HG03457 (cell line): ENCODE results near the gene SUPT3H.

Source experiments
- ATAC-seq: cut with Tn5 transposase; IDR thresholded peaks from one replicate; pipeline ENCODE4 v1.9.1; 2021; ENCODE audit warnings: moderate number of reproducible peaks; ENCODE audit not compliant: unreplicated experiment

Gene SUPT3H

DNA sequence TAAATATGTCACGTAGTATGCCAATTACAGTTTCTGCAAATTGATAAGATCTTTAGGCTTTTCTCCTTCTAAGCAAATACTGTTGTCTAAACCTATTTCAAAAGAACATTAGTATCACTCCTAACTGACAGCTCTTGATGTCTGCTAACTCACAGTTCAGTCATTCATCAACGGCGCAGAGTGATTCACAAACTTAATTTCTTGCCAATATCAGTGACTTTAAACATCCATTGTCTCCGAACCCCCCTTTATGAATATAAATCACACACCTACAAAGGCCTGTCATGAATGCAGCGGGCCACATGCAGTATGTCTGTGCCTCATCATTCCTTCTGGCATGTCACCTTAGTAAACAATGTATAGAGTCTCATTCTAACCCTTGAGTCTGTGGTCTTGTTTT lies 569.6 kb downstream of the SUPT3H start:
- no peak for ATAC-seq

DNA sequence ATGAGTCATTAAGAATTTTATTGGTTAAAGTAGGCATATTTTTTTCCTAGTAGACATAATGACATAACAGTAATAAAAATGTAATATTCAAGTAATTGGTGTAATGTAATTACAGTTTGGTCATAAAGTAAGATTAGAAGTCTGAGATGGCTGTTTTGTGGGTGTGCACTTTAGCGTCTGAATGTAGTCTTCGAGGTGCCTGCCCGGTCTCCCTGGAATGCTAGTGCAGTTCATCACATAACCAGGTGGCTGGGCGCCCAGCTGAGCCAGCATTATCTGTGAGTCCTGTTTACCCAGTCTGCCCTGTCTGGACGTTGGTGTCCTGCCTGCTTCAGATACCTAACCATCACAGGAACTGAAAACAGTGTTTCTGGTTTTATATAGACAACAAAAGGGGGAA lies 571.1 kb downstream of the SUPT3H start:
- no peak for ATAC-seq

DNA sequence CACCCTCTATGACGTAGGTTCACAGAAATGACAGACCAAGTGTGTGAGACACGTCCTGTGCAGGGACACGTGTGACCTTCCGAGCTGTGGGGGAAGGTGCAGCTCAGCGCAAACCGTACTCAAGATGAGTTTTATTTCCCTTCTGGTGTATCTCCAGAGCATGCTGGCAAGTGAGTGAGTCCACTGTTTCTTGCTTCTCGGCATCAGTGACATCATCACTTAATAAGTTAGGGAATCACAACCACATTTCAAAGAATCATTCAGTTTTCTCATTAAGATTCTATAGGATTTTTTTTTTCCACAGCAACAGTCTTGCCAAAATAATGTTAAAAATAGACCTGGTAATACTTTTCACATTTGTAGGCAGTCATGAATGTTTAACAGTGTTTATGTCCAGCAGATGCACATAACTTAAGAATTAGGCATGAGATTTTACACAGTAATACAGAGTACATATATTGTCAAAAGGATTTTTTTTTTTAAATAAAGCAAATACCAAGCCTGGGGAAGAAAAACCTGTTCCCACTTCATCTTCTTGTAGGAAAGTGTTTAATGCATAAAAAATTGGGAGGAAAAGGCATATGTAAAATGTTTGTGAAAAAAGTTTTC lies 572.4 kb downstream of the SUPT3H start:
- ATAC-seq: no peak

DNA sequence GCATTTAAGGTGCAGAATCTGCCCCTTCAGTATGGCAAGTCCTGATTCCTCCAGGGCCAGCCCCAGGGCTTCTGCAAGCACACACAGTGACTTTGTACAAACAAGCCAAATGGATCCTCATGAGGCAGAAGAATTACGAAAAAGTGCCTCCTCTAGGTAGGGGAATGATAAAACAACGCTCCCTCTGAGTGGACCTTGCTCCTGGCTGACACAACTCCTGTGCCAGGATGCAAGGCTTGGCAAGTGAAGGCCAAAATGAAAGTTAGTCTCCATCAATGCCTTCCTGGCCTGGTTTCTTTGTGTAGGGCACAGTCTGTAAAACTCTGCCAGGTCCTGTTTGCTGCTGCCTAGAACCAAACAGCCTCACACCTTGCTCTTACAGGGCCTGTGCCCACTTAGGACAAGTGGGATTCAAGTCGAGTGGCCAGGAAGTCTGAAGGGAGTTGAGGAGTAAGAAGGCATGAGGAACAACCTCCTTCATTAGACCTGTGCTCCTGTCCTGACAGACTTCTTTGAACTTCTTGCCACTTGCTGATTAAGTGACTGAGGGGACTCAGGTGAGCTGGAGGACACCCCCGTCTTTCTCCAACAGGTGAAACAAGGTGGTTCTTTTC lies 573.1 kb downstream of the SUPT3H start:
- no peak for ATAC-seq

DNA sequence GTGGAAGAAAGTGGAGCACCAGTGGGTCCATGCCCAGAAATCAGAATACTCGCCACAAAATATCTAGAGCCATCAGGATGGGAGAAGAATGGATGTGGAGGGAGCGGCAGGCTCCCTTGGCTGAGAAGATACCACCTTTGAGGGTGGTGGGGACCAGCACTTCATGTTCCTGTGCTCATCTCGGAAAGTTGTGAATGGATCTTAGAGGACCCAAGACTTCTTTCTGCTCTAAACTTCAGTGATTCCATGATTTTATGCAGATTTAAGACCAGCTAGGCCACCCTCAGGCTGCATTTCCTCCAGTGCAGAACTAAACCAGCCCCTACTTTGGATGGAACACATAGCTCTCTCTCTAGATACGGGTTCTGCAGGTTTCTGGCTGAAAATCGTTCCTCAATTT lies 573.7 kb downstream of the SUPT3H start:
- ATAC-seq: no peak

DNA sequence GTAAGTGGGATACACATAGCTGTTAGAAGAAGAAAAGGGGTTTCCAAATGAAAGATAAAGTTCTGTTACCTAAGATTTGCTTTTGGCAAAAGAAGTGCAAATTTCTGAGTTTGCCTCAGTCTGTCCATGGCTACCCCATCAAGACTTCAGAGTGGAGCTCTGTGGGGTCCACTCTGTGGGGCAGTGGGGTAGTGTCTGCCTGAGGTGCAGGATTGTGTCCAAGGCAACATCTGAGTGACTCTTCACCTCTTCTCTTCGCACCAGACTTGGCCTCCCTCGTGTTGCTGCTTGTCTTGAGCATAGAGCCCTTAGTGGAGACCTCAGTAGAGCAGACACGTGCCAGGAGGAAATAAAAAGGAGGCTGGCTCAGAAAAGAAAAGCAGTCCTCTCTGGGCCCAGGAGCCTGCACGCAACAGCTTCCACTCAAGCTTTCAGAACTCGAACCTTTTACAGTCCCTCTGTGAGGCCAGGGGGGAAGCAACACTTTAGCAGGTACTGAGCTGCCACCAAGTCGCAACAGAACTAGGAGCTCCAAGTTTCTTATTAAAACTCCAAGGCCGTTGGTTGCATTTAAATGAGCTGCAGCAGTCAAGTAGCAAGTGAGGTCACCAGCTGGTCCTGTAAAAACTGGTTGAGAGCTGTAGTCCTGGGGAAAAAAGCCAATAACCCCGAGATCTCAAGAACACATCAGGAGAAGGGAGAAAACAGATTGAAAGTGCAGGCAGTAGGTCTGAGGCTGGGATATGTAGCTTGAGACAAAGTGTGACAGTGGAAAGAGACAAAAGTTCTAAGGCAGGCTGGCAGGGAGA lies 576.7 kb downstream of the SUPT3H start:
- no peak for ATAC-seq

DNA sequence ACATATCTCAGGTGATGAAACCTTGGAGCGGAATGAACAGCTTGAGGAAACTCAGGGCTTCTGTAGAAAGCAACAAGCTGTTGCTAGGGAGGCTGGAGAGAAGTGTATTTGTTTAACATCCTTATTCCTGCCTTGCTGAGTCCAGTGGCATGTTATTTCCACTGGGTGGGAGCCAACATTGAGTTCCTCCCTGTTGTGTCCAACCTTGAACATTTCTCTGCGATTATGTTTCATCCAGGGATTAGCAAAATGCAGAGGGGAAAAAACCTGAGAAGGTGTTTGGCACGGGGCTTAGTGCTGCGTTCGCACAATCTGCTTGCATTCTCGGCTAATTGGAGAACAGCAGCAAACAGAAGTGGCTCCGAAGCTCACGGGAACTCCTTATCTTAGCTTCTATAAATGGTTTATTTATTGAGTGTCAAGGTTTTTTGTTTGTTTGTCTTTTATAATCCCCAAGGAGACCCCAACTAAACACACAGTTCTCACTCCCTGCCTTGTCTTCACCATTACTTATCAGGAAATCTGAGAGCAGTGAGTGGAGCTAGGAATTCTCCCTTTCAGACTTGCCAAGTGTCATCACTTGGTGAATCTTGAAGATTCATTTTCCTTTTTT lies 577.5 kb downstream of the SUPT3H start:
- ATAC-seq: no peak

DNA sequence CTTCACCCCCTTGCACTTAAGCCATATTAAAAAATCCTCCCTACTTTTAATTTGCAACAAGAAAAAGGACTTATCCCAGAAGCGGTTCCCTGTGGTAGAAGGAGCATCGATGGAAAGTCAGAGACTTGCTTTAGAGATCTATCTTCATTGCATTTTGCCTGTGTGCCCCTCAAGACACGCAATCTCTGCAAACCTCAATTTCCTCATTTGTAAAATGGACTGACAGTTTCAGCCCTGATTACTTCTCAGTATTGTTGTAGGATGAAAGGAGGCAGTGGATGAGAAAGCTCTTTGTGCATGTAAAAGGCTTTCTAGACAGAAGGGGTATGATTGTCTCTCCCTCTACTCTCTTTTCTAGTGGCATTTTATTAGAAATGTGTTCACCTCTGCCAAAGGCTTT lies 580.0 kb downstream of the SUPT3H start:
- no peak for ATAC-seq

DNA sequence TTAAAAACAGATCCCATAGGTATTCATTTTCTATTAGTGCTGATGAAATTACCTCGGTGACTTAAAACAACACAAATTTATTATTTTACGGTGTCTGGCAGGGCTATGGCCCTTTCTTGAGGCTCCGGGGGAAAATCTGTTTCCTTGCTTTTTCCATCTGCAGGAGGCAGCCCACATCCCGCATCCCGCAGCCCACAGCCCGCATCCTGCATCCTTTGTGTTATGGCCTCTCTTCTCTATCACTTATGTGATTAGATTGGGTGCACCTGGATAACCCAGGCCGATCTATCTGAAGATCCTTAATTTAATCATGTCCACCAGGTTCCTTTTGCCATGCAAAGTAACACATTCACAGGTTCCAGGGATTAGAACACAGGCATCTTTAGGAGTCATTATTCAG lies 582.4 kb downstream of the SUPT3H start:
- ATAC-seq: no peak

DNA sequence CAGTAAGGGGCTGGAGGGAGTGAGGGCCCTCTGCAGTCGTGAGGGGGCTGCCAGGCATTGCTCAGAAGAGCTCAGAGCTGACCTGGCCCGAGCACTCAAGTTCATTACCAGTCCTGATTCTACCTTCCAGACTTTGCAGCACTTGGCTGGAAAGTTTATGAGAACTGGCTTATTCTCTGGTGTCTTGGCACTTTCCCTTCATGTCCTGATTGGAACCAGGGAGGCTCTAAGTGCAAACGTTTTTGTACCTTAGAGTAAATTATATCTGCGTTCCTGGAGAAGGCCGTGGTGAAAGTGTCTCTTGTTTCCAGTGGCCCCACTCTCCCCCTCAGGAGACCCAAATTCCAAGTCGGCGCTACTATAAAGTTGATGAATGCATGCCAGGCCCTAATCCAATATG lies 587.9 kb downstream of the SUPT3H start:
- ATAC-seq: no peak

DNA sequence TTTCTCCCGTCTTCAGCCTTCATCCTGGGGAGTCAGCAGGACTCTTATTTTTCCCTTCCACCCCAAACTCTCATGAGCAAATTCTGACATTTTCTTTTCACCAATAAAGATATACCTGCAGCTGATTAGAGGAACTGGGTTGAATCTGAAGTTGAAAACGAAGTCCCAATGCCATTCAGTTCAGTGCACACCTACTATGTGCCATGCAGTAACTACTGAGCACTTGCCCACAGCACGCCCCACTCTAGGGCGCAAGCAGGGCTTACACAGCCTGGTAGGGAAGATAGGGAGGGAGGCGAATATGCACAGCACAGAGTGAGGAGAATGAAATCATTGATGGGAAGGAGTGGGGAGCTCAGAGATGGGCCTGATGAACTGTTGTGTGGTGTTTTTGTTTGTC lies 588.7 kb downstream of the SUPT3H start:
- no peak for ATAC-seq

DNA sequence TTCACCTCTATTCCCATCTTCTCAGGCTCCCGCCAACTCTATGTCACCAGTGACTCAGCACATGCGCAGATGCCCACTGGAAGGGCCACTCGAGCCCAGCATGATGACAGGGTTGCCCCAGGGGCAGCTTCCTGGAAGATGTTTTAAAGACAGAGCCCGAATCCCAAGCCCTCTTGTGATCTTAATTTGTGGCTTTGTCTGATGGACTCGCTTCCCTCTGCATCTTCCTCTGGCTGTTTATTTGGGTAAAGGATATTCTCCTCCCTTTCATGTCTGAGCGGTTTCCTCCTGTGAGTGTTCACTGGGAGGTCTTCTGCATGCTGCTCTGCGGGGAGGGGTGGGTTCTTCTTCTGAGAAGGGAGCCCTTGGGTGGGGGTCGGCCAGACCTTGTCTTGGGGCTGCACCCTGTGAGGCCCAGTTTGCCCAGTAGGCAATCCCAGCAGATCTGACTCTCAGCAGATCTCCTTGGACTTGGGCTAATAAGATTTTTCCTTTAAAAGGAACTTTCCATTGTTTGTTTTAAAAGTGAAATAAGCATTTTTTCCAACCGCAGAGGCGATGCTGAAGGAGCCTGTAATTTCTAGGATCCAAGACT lies 589.2 kb downstream of the SUPT3H start:
- ATAC-seq: no peak

DNA sequence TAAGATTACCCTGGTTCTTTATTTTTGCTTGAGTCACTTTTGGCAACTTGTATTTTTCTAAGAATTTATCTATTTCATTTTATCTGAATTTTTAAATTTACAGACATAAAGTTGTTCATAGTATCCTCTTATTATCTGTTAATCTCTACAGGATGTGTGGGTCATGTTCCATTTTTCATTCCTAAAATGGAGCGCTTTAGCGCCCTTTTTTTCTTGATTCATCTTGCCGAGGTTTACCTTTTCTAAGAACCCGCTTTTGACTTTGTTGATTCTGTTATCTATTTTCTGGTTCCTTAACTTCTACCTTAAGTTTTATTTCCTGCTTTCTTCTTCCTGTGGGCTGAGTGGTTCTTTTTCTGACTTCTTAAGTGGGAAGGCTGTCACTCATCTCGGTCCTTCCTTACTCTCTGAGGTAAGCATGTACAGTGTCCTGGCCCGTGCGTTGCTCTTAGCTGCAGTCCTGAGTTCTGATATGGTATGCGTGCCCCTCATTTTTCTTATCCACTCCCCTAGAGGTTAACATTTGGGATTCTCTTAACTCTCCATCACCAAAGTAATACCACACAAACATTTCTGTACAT lies 590.4 kb downstream of the SUPT3H start:
- ATAC-seq: no peak

DNA sequence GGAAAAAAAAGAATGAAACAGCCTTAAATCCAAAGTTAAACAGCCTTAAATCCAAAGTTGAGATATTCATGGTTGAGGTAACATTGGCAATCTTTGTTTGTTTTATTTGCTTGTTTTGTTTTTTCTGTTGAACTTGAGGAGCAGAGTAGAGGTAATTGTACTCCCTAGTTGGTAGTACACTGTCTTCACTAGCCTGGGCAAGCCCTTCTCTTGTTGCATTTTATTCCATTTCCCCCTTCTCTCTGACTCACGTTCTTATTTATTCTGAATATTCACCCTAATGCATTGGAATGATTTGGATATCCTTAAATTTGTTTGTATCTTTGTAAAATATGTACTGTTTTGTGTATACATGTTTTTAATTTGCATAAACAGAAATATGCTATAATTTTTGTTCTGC lies 592.6 kb downstream of the SUPT3H start:
- ATAC-seq: no peak

DNA sequence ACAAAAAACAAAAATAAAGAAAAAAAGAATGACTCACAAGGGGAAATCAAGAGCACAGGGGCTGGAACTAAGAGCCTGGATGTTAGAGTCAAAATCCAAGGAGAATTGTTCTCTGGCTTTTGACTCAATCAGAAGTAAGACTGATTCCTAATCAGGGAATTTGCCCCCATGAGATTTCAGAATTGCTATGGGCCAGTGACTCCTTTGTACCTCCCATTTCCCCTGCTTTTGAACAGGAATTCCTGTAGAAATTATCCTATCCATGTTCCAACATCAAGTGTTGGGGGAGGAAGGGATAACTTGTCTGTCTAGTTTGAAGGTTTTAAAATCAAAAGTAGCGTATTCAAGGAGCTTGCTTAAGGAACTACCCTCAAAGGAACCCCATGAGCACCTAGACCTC lies 593.5 kb downstream of the SUPT3H start:
- ATAC-seq: no peak

DNA sequence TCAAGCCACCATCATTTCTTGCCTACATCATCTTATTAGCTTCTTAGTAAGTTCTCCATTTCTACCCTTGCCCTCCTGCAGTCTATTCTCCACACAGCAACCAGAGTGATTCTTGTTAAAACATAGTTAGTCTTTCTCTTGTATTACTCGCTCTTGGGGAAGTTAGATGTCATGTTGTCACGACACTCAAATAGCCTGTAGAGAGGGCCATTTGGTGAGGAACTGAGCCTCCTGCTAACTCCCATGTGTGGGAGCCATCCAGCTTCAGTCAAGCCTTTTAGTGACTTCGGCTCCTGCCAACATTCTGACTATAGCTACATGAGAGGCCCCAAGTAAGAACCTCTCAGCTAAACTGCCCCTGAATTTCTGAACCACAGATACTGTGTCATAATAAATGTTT lies 594.8 kb downstream of the SUPT3H start:
- ATAC-seq: no peak

DNA sequence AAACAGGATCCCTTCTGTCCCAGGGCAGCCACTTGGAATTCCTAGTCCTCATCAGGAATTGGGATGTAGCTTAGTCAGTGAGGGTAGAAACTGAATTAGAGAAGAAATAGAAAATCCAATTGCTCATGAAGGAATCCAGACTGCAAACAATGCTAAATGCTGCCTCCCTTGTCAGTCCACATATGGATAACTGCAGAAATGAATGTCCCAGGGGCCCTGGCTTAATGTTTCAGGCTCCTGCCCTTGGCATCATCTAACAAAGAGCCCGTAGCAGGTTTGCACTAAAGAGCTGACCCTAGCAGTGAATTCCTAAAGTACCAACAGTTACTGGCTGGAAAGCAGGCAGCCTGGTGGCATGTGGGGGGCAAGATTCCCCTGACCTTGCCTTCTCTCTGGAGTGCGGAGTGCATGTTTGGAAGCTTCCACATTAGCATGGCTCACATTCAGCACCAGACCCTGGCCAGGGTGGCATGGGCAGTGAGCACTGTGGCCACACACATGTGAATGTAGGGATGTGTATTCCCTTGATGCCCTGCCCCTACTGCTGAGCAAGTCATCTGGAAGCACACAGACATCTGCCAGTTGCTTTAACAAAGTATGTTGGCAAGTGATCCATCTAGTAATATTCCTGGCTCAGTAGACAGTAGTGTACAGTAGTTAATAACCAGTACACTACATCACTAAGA lies 595.7 kb downstream of the SUPT3H start:
- ATAC-seq: no peak

DNA sequence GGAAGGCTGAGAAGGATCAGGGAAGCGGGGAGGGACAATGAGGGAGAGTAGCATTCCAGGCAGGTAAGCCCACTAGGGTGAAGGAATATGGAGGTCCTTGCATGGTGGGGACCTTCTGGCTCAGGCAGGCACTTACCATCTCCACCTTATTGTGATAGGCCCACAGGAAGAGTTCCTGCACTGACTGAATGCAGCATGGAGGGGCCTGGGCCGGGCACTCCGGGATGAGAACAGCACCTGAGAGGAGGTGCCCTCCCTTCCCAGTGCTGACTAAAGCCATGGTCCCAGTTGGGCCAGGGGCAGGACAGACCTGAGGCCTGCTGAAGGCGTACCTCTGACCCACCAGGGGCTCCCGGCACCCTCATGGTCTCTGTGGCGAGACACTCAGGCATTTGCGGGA lies 597.6 kb downstream of the SUPT3H start:
- ATAC-seq: no peak

DNA sequence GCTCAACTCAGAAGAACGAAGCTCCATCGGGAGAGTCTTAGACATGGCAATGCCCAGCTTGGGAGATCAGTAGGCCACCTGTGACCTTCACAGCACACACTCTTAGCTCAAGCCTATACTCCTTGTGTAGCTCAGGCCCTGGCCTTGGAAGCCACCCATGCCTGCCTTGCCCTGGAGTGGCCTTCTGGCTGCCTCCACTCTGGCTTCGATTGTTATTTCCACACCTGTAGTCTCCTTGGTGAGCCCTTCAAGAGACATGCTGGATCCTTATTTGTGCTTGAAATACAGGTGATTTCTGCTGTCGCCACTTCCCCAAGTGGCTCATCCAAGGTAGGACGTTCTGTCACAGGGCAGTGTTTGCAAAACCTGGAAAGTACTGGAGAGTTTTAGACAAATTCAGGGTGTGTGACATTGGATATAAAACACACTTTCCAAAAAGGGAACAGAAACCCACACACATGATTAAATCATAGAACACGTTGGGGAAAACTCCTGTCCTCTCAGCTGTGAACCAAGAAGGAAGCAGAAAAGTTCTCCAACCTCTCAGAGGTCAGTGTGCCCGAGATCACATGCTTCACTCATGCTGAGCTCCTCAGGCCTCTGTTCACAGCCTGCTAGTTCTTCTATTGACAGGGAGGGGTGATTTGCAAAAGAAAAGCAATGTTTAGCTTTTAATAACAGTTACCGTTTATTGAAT lies 598.5 kb downstream of the SUPT3H start:
- ATAC-seq: no peak
